Upper lobe of right lung (tissue), 1 donor: ENCODE measurements around the gene PCDH8. TPM values are rescaled to one million over a fixed set of nuclear protein-coding genes. Genes with fewer than 3 reads are reported as not detected.
A peak's percentile ranks its signal among the peaks of the same experiment; 100 is the strongest.

Experiments
- ATAC-seq: fragments of 200-7000 bp; cut with Tn5 transposase; one replicate; pipeline ENCODE4 v1.9.1; 2020; ENCODE audit warnings: mild to moderate bottlenecking, moderate library complexity
- DNase-seq: peaks from one replicate; pipeline ENCODE4 v3.0.0-alpha.2; 2020
- H3K27ac ChIP-seq: fragments of 200-600 bp; one replicate; pipeline ENCODE4 v1.8.0; 2022
- H3K27me3 ChIP-seq: fragments of 200-600 bp; one replicate; pipeline ENCODE4 v1.8.0; 2022; ENCODE audit warnings: mild to moderate bottlenecking
- H3K36me3 ChIP-seq: fragments of 200-600 bp; one replicate; pipeline ENCODE4 v1.8.0; 2022
- H3K4me1 ChIP-seq: fragments of 200-600 bp; one replicate; pipeline ENCODE4 v1.8.0; 2022
- H3K4me3 ChIP-seq: fragments of 200-600 bp; one replicate; pipeline ENCODE4 v1.8.0; 2022; ENCODE audit warnings: mild to moderate bottlenecking
- H3K9me3 ChIP-seq: fragments of 200-600 bp; one replicate; pipeline ENCODE4 v1.8.0; 2022
- CTCF ChIP-seq: fragments of 200-600 bp; IDR thresholded peaks from one replicate; pipeline ENCODE4 v1.8.0; 2022; ENCODE audit warnings: antibody characterized with exemption
- intact Hi-C: fragments of 100-400 bp; cut with DNase I; formaldehyde crosslinking; loops from one replicate; pipeline ENCODE4 v1.11.0; 2022
- total RNA-seq: library from RNA; stranded (reverse); fragmentation: NEBNext Ultra II Directional; extraction: Animal tissue kit (Norgen Biotek cat#: 25700); gene quantifications from one replicate; pipeline ENCODE4 v1.2.1, GENCODE V29; 2021
- donor health status: DM: no; HTN: yes; CAD: no; lungs with severe emphysema.

PCDH8 gene
- total RNA-seq, 1 donor from 2014 or later: not detected

GRCh38 chr13:52850396-52851136 lies 2.1 kb upstream of the PCDH8 start:
- H3K27me3 ChIP-seq: peaks cover 63% of the 10 kb centered on the region
- ATAC-seq: peak; percentile 90
- peak; percentile 87 for DNase-seq

GRCh38 chr13:52850072-52850395 lies 1.6 kb upstream of the PCDH8 start:
- intact Hi-C loops: no loop called here
- Histone ChIP-seq H3K36me3 (no peaks in the 10 kb centered on the region), H3K9me3 (no peaks in the 10 kb centered on the region), H3K4me1 (peaks cover 8% of the 10 kb centered on the region), H3K4me3 (no peak overlapping the region), H3K27ac (no peak overlapping the region), H3K27me3 (peaks cover 63% of the 10 kb centered on the region)
- ATAC-seq: no peak
- no peak for TF ChIP-seq CTCF
- no peak for DNase-seq

More at GRCh38 chr13:52850396-52851136, 2.1 kb upstream of the PCDH8 start:
- H3K36me3 ChIP-seq: no peaks in the 10 kb centered on the region
- H3K4me1 ChIP-seq: peaks cover 8% of the 10 kb centered on the region
- H3K9me3 ChIP-seq: no peaks in the 10 kb centered on the region
- intact Hi-C loops: no loop called here
- H3K27ac ChIP-seq: peak overlapping the region; percentile 47
- peak overlapping the region; percentile 70 for H3K4me3 ChIP-seq
- TF ChIP-seq CTCF: no peak

- no peak for ATAC-seq
- intact Hi-C loops: no loop called here
- no peak overlapping the region for H3K27ac ChIP-seq
- no peaks in the 10 kb centered on the region for H3K36me3 ChIP-seq
- no peaks in the 10 kb centered on the region for H3K9me3 ChIP-seq
- no peak for TF ChIP-seq CTCF
- H3K4me1 ChIP-seq: peaks cover 8% of the 10 kb centered on the region
- no peak for DNase-seq
- no peak overlapping the region for H3K4me3 ChIP-seq
- H3K27me3 ChIP-seq: peaks cover 66% of the 10 kb centered on the region
Observed at GRCh38 chr13:52849291-52850071, 1.0 kb upstream of the PCDH8 start.

GRCh38 chr13:52847682-52848432 lies 583 bp downstream of the PCDH8 start:
- intact Hi-C loops: no loop called here
- no peak for DNase-seq
- peaks cover 76% of the 10 kb centered on the region for H3K27me3 ChIP-seq

GRCh38 chr13:52847322-52847681 lies 1.1 kb downstream of the PCDH8 start:
- intact Hi-C loops: no loop called here
- DNase-seq (no peak), ATAC-seq (no peak)
- no peak for TF ChIP-seq CTCF
- H3K27me3 ChIP-seq: peaks cover 80% of the 10 kb centered on the region
- no peaks in the 10 kb centered on the region for H3K9me3 ChIP-seq
- no peak overlapping the region for H3K4me3 ChIP-seq
- no peak overlapping the region for H3K27ac ChIP-seq
- no peaks in the 10 kb centered on the region for H3K36me3 ChIP-seq
- H3K4me1 ChIP-seq: peaks cover 8% of the 10 kb centered on the region

More at GRCh38 chr13:52847682-52848432, 583 bp downstream of the PCDH8 start:
- Histone ChIP-seq H3K27ac (no peak overlapping the region), H3K9me3 (no peaks in the 10 kb centered on the region), H3K4me1 (peaks cover 8% of the 10 kb centered on the region), H3K36me3 (no peaks in the 10 kb centered on the region), H3K4me3 (no peak overlapping the region)
- TF ChIP-seq CTCF: no peak
- ATAC-seq: no peak
